ENCODE results near the gene COL18A1.

Gene COL18A1

DNA sequence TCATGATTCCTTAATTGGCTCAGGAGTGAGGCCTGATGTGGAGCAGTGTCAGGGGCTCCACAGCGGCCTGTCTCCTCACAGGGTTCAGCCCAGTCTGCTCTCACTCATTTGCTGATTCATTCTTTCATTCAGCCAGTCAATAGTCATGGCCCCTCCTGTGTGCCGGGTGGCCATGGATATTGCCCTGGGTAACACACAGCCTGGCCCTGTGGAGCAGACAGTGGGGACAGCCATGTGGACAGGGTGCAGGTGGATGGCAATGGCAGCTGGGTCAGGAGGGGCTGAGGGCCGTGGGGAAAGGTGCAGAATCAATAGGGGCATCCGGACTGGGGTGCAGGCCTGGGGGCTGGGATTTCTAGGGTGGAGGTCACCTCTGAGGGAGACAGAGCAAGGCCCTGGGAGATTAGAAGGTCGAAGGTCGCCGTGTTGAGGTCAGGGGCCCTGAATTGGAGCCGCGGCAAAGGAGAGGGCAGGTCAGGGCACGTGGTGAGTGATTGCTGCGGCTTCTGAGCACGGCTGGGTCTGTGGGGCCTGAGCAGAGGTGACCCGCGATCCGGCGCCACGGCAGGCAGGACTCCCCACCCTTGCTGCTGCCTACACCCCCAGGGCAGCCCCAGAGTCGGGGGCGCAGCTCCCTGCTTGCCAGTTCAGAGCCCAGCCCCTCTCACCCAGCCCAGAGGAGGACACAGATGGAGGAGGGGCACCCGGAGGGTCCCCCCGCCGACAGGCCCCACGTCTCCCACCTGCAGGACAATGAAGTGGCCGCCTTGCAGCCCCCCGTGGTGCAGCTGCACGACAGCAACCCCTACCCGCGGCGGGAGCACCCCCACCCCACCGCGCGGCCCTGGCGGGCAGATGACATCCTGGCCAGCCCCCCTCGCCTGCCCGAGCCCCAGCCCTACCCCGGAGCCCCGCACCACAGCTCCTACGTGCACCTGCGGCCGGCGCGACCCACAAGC lies 103.9 kb downstream of the COL18A1 start:
- no peak overlapping the region for H3K9ac ChIP-seq (ENCODE audit: low read depth, low read length)
- H3K36me3 ChIP-seq (ENCODE audit: insufficient read depth, low read length) = no peaks in the 10 kb centered on the region; the same call in 1 of the 2 replicates
- no peaks in the 10 kb centered on the region for H3K4me1 ChIP-seq (ENCODE audit: insufficient read depth, low read length)
- H3K9me3 ChIP-seq (ENCODE audit: control insufficient read depth, insufficient read depth, low read length) = no peaks in the 10 kb centered on the region

DNA sequence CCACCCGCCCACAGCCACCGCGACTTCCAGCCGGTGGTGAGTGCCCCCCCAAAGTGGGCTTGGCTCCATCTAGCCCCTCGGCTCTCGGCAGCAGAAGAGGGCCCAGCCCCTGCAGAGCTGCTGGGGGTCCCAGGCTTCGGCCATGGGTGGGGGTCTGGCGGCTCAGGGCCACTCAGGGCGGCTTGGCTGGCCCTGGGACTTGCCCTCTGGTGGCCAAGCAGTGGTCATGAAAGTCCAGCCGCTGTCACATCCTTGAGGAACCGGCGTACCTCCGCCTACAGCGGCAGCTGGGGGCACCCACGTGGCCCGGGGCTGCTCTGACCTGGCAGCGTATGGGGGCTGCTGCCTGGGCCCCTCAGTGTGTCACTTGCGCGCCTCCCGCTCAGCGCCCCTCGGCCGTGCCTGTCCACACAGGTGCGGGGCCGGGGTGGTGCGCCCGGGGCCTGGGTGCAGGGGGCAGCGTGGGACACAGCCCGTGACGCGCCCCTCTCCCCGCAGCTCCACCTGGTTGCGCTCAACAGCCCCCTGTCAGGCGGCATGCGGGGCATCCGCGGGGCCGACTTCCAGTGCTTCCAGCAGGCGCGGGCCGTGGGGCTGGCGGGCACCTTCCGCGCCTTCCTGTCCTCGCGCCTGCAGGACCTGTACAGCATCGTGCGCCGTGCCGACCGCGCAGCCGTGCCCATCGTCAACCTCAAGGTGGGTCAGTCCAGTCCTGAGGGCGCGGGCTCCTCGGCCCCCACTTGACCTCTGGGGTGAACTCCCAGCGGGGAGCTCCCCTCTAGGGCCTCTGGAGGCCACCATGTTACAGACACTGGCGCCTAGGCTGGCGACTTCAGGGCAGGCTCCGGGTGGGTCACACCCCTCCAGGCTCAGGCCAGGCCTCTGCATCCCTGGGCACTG lies 104.9 kb downstream of the COL18A1 start:
- no peak overlapping the region for H3K9ac ChIP-seq (ENCODE audit: low read depth, low read length)
- no peaks in the 10 kb centered on the region for H3K4me1 ChIP-seq (ENCODE audit: insufficient read depth, low read length)
- no peaks in the 10 kb centered on the region for H3K9me3 ChIP-seq (ENCODE audit: control insufficient read depth, insufficient read depth, low read length)
- no peaks in the 10 kb centered on the region; the same call in 1 of the 2 replicates for H3K36me3 ChIP-seq (ENCODE audit: insufficient read depth, low read length)

DNA sequence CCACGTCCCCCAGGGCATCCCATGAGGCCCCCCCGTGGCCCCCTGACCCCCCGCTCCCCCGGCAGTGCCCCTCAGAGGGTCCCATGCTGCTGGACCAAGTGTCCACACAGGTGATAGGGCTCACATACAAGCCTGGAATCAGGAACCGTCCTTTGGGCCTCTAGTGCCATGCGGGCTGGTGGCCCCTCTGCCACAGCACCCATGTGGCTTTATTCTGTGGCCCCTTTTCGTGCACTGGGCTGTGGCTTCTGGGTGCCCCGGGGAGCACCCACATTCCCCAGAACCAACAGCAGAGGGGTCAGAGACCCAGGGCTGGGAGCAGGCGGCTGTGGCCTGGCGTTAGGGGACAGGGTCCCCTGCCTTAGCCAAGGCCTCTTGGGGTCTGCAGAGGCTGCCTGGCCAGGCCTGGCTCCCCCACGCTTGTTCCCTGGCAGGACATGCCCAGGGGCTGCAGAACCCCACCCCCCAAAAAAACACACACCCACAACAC lies 105.5 kb downstream of the COL18A1 start:
- Histone ChIP-seq H3K36me3 (ENCODE audit: insufficient read depth, low read length) (0 out of 2 replicates have a peak, but pooled peaks cover 4% of the 10 kb centered on the region), H3K9me3 (ENCODE audit: control insufficient read depth, insufficient read depth, low read length) (no peaks in the 10 kb centered on the region), H3K4me1 (ENCODE audit: insufficient read depth, low read length) (no peaks in the 10 kb centered on the region), H3K9ac (ENCODE audit: low read depth, low read length) (no peak overlapping the region)

DNA sequence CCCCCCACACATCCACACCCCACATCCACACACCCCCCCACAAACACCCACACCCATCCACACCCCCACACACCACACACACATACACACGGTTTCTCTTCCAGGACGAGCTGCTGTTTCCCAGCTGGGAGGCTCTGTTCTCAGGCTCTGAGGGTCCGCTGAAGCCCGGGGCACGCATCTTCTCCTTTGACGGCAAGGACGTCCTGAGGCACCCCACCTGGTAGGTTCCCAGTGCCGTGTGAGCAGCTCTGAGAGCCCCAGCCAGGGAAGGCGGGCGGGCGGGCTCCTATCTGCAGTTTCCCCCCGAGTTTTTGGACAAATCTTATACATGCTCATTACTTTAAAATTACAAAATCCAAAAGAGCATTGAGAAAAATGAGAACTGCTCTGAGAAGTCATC lies 106.0 kb downstream of the COL18A1 start:
- H3K9me3 ChIP-seq (ENCODE audit: control insufficient read depth, insufficient read depth, low read length) = no peaks in the 10 kb centered on the region
- no peak overlapping the region for H3K9ac ChIP-seq (ENCODE audit: low read depth, low read length)
- 0 out of 2 replicates have a peak, but pooled peaks cover 4% of the 10 kb centered on the region for H3K36me3 ChIP-seq (ENCODE audit: insufficient read depth, low read length)
- no peaks in the 10 kb centered on the region for H3K4me1 ChIP-seq (ENCODE audit: insufficient read depth, low read length)

DNA sequence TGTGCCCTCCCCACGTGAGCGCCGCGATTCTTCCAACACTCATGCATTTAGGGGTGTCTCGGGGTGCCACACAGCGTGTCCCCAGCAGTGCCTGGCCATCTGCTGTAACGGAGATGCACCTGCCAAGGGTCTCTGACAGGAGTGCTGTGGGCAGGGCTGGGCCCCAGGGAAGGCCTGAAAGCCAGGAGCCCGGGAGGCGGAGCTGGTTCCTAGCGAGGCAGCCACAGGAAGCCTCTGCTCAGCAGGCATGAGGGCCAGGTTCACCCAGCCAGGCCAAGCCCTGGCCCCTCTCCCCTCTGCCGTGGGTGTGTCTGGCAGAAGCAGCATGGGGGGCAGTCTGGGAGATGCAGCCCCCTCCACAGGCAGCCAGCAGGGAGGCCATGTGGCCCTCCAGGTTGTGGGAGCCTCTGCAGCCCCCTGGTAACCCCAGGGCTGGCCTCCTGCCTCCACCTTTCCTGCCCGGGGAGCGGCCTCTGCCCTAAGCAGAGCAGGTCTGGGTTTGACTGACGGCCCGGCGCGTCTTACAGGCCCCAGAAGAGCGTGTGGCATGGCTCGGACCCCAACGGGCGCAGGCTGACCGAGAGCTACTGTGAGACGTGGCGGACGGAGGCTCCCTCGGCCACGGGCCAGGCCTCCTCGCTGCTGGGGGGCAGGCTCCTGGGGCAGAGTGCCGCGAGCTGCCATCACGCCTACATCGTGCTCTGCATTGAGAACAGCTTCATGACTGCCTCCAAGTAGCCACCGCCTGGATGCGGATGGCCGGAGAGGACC lies 106.9 kb downstream of the COL18A1 start:
- no peak overlapping the region for H3K9ac ChIP-seq (ENCODE audit: low read depth, low read length)
- no peaks in the 10 kb centered on the region for H3K9me3 ChIP-seq (ENCODE audit: control insufficient read depth, insufficient read depth, low read length)
- 0 out of 2 replicates have a peak, but pooled peaks cover 4% of the 10 kb centered on the region for H3K36me3 ChIP-seq (ENCODE audit: insufficient read depth, low read length)

DNA sequence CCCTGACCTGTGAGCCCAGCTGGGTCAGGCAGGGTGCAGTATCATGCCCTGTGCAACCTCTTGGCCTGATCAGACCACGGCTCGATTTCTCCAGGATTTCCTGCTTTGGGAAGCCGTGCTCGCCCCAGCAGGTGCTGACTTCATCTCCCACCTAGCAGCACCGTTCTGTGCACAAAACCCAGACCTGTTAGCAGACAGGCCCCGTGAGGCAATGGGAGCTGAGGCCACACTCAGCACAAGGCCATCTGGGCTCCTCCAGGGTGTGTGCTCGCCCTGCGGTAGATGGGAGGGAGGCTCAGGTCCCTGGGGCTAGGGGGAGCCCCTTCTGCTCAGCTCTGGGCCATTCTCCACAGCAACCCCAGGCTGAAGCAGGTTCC lies 107.6 kb downstream of the COL18A1 start:
- Histone ChIP-seq H3K9me3 (ENCODE audit: control insufficient read depth, insufficient read depth, low read length) (no peaks in the 10 kb centered on the region), H3K9ac (ENCODE audit: low read depth, low read length) (no peak overlapping the region), H3K36me3 (ENCODE audit: insufficient read depth, low read length) (0 out of 2 replicates have a peak, but pooled peaks cover 4% of the 10 kb centered on the region), H3K4me1 (ENCODE audit: insufficient read depth, low read length) (no peaks in the 10 kb centered on the region)

More for the DNA sequence above, 106.9 kb downstream of the COL18A1 start:
- no peaks in the 10 kb centered on the region for H3K4me1 ChIP-seq (ENCODE audit: insufficient read depth, low read length)

DNA sequence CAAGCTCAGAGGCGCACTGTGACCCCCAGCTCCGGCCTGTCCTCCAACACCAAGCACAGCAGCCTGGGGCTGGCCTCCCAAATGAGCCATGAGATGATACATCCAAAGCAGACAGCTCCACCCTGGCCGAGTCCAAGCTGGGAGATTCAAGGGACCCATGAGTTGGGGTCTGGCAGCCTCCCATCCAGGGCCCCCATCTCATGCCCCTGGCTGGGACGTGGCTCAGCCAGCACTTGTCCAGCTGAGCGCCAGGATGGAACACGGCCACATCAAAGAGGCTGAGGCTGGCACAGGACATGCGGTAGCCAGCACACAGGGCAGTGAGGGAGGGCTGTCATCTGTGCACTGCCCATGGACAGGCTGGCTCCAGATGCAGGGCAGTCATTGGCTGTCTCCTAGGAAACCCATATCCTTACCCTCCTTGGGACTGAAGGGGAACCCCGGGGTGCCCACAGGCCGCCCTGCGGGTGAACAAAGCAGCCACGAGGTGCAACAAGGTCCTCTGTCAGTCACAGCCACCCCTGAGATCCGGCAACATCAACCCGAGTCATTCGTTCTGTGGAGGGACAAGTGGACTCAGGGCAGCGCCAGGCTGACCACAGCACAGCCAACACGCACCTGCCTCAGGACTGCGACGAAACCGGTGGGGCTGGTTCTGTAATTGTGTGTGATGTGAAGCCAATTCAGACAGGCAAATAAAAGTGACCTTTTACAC lies 108.2 kb downstream of the COL18A1 start:
- H3K9ac ChIP-seq (ENCODE audit: low read depth, low read length) = no peak overlapping the region
- H3K36me3 ChIP-seq (ENCODE audit: insufficient read depth, low read length) = 0 out of 2 replicates have a peak, but pooled peaks cover 4% of the 10 kb centered on the region
- H3K9me3 ChIP-seq (ENCODE audit: control insufficient read depth, insufficient read depth, low read length) = 0 out of 2 replicates have a peak, but pooled peaks cover under 1% of the 10 kb centered on the region
- no peaks in the 10 kb centered on the region for H3K4me1 ChIP-seq (ENCODE audit: insufficient read depth, low read length)

DNA sequence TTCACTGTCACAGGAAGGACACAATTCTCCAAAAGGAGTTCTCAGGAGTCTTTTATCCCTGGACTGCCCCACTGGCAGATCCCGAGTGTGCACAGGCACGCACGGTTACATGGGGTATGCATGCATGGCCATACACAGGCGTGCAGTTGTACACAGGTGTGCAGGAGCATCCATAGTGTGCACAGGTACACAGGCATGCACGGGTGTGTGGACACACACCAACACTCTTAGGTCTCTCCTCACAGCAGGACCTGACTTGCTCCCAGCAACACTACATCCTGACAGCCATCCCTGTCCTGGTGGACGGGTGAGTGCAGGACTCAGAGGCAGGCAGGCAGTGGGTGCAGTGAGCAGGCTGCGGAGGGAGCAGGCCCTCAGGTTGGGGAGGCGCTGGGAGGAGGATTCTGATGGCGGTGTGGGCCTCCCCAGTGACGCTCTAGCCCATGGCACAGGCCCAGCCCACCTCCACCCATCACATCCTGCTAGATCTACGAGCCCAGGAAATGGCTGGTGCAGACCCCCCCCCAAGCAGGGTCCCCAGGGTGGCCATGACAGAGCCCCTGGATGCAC lies 108.9 kb downstream of the COL18A1 start:
- H3K9me3 ChIP-seq (ENCODE audit: control insufficient read depth, insufficient read depth, low read length) = 0 out of 2 replicates have a peak, but pooled peaks cover 6% of the 10 kb centered on the region
- H3K36me3 ChIP-seq (ENCODE audit: insufficient read depth, low read length) = 0 out of 2 replicates have a peak, but pooled peaks cover 4% of the 10 kb centered on the region
- H3K4me1 ChIP-seq (ENCODE audit: insufficient read depth, low read length) = no peaks in the 10 kb centered on the region
- H3K9ac ChIP-seq (ENCODE audit: low read depth, low read length) = no peak overlapping the region

DNA sequence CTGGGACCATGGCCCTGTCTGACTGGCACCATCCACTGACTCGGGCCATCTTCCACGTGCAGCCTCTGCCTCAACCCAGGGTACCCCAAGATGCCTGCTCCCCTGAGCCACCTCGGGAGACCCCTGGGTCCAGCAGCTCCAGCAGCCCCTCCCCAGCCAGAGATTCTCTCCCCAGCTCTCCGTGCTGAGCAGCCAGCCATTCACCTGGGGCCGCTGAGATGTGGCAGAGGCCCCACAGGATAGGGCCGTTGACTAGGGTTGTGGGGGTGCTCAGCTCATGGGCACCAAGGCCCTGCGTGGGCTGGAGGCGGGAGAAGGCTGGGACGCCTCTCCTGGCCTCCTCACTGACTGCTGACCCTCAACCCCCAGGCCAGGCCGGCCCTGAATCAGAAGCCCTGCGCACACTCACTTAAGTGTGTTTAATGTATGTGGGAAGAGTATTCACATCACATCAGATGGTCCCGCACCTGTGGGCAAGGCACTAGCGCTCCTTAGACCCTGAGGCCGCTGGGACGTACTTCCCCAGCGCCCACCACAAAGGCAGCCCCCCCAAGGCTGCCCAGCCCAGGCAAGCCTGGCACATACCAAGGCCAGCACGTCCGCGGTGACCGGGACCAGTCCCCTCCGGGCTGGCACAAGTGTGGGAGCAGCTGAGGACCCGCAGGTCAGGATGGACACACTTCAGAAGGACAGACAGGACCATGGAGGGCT lies 109.5 kb downstream of the COL18A1 start:
- Histone ChIP-seq H3K36me3 (ENCODE audit: insufficient read depth, low read length) (0 out of 2 replicates have a peak, but pooled peaks cover 4% of the 10 kb centered on the region), H3K9me3 (ENCODE audit: control insufficient read depth, insufficient read depth, low read length) (0 out of 2 replicates have a peak, but pooled peaks cover 7% of the 10 kb centered on the region), H3K9ac (ENCODE audit: low read depth, low read length) (no peak overlapping the region), H3K4me1 (ENCODE audit: insufficient read depth, low read length) (no peaks in the 10 kb centered on the region)

DNA sequence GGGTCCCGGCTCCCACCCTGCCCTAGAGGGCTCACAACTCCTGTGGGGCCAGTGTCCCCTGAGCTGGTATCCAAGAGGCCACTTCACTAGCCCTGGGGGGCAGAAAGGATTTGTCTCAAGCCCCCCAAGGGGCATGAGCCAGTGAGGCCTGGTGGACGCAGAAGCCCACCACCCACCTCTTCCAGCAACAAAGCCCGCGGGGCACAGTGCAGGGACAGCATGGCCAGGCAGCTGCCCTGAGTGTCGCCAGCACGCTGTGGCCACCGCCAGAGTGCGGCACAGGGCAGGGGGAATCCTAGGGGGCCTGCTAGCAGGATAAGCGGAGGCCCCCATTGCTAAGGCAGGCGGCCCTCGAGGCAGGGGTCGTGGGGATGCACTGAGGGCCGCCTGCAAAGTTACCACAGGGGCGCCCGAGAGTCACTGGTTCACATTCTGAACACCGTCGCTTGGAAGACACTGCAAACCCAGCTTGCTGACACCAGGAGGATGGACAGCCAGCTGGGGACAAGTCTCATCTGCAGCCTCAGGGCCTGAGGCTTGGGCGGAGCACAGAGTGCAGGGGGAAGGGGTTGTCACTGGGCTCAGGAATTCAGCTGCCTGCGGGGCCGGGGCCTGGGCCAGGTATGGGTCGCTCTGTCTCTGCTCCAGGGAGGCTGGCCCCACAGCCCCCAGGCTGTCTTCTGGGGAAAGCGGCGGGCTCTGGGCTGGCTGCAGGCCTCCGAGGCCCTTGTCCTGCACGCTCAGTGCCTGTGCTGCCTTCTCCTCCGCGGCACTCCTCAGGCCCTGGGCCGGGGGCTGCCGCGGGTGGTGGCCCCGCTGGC lies 110.5 kb downstream of the COL18A1 start:
- Histone ChIP-seq H3K9me3 (ENCODE audit: control insufficient read depth, insufficient read depth, low read length) (peaks cover 9% of the 10 kb centered on the region; the same call in 1 of the 2 replicates), H3K9ac (ENCODE audit: low read depth, low read length) (no peak overlapping the region), H3K36me3 (ENCODE audit: insufficient read depth, low read length) (0 out of 2 replicates have a peak, but pooled peaks cover 4% of the 10 kb centered on the region), H3K4me1 (ENCODE audit: insufficient read depth, low read length) (no peaks in the 10 kb centered on the region)

DNA sequence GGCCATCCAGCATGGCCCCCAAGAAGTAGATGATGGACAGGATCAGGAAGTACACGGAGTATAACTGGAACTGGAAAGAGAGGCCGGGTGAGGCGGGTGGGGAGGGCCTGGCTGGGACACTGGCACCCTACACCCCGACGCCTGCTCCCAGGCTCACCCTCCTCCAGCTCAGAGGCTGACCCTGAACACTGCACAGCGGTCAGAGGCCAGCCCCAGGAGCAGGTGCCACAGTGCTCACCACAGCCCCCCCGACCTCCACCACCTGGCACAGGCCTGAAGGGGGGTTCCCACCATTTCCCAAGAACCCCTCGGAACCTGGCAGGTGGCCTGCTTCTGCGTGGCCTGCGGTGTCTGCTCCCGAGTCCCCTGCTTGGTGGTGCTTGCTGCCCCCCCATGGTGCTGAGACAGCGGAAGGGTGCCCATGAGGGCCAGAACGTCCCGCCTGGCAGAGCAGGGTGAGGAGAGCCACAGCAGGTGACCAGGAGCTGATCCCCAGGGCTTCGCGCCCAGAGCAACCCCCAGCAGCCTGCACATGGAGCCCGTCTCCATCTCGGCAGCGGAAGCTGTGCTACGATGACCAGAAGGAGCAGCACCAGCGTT lies 111.2 kb downstream of the COL18A1 start:
- H3K9me3 ChIP-seq (ENCODE audit: control insufficient read depth, insufficient read depth, low read length) = peaks cover 13% of the 10 kb centered on the region; the same call in 1 of the 2 replicates
- no peak overlapping the region for H3K9ac ChIP-seq (ENCODE audit: low read depth, low read length)
- no peaks in the 10 kb centered on the region for H3K4me1 ChIP-seq (ENCODE audit: insufficient read depth, low read length)
- H3K36me3 ChIP-seq (ENCODE audit: insufficient read depth, low read length) = 0 out of 2 replicates have a peak, but pooled peaks cover 4% of the 10 kb centered on the region
